A204.1 (cell line): ENCODE results near the gene ABCD1.

ENCODE experiments used
- FAIRE-seq: peaks from 2 replicates; lab custom pipeline; 2012; peaks lifted over from hg19 to GRCh38; lab: Jason Lieb, UNC

Gene ABCD1

DNA sequence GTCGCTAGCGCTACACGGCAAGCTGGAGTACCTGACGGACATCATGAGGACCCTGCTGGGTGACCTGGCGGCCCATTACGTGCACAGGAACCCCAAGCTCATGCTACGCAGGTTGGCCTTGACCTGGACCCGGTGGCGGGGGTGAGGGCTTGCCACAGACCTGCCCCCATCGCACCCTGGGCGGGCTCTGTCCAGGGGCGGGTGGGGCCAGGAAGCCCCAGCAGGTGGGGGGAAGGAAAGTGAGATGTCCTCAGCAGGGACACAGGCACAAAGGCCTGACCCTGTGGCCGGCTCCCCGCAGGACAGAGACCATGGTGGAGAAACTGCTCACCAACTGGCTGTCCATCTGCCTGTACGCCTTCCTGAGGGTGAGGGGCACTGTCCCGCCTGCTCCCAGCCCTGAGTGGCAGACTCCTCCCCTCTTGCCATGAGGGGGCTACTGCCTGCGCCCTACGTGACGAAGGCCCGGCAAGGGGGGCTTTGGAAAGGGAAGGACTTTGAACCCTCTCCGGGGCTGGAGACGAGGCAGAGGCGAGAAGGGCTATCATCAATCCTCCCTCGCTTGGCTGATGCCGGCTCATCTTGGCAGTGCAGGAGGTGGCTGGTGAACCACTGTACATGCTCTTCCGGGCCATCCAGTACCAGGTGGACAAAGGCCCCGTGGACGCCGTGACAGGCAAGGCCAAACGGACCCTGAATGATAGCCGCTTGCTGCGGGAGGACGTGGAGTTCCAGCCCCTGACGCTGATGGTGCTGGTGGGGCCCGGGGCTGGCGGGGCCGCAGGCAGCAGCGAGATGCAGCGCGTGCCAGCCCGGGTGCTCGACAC is 50.9 kb downstream of the ABCD1 start:
- FAIRE-seq: no peak

DNA sequence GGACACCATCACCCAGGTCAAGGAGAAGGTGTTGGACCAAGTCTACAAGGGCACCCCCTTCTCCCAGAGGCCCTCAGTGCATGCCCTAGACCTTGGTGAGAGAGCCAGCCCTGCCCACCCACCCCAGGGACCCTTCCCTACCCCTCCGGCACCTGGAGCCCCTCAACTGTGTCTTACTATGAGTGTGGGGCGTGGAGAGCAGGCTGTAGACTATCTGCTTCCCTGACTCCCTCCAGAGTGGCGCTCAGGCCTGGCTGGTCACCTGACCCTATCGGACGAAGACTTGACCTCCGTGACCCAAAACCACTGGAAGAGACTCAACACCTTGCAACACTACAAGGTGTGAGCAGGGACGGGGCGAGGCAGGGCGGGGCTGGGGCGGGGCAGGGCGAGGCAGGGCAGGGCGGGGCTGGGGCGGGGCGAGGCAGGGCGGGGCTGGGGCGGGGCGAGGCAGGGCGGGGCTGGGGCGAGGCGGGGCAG is 51.5 kb downstream of the ABCD1 start:
- FAIRE-seq: no peak

DNA sequence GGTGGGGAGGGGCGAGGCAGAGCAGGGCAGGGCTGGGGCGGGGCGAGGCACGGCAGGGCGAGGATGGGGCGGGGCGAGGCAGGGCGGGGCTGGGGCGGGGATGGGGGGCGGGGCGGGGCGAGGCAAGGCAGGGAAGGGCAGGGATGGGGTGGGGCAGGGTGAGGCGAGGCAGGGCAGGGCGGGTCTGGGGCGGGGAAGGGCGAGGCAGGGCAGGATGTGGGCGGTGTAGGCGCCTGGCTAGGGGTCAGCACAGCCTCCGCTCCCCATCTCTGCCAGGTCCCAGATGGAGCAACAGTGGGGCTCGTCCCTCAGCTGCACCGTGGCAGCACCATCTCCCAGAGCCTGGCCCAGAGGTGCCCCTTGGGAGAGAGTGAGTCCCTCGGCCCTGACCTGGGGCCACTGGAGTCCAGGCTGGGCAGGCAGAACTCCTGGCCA is 52.0 kb downstream of the ABCD1 start:
- no peak for FAIRE-seq

DNA sequence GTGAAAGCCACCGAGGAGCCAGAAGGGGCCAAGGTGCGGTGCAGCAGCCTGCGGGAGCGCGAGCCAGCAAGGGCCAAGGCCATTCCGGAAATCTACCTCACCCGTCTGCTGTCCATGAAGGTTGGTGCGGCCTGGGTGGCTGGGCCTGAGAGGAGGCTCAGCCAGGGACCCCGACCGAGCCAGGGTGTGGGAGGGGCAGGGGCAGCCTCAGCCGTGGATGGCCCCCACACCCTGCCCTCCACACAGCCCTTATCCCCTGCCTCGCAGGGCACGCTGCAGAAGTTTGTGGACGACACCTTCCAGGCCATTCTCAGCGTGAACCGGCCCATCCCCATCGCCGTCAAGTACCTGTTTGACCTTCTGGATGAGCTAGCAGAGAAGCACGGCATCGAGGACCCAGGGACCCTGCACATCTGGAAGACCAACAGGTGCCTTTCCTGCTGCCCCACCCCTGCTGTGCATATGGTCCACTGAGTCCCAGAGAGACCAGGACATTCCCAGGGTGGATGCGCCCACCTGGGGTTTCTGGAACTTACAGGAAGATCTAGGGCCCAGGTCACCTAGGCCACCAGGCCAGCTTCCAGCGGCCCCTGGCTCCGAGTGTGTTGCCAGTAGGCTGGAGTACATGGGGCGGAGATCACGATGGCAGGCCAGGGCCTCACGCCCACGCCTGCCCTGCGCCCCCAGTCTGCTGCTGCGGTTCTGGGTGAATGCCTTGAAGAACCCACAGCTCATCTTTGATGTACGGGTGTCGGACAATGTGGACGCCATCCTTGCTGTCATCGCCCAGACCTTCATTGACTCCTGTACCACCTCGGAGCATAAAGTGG is 52.8 kb downstream of the ABCD1 start:
- FAIRE-seq: no peak

DNA sequence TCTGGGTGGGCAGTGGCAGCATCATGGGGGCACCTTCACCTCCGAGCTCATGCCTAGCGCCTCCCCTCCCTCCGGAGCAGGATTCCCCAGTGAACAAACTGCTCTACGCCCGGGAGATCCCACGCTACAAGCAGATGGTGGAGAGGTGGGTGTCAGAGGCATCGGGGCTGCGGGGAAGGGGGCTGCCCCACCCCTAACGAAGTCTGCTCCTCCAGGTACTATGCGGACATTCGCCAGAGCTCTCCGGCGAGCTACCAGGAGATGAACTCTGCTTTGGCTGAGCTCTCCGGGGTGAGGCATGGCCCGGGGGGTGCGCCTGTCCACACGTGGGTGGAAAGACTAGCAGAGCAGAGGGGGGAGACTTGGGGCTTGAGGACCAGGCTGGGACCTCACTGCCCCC is 53.5 kb downstream of the ABCD1 start:
- FAIRE-seq: no peak

DNA sequence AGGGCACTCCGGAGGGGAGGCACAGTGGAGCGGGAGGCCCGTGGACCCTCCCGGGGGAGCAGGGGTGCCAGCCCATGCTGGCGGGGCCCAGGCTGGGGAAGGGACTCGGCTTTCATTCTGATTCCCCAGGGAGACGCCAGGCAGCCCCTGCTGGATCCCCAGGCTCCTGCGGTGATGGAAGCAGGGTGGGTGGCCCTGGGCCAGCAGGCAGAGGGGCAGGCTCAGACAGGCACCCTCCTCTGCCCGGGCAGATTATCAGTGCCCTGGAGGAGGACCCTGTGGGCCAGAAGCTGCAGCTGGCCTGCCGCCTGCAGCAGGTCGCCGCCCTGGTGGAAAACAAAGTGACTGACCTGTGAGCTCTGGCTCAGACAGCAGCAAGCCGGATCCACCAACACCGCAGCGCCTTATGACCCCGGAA is 54.0 kb downstream of the ABCD1 start:
- FAIRE-seq: no peak

DNA sequence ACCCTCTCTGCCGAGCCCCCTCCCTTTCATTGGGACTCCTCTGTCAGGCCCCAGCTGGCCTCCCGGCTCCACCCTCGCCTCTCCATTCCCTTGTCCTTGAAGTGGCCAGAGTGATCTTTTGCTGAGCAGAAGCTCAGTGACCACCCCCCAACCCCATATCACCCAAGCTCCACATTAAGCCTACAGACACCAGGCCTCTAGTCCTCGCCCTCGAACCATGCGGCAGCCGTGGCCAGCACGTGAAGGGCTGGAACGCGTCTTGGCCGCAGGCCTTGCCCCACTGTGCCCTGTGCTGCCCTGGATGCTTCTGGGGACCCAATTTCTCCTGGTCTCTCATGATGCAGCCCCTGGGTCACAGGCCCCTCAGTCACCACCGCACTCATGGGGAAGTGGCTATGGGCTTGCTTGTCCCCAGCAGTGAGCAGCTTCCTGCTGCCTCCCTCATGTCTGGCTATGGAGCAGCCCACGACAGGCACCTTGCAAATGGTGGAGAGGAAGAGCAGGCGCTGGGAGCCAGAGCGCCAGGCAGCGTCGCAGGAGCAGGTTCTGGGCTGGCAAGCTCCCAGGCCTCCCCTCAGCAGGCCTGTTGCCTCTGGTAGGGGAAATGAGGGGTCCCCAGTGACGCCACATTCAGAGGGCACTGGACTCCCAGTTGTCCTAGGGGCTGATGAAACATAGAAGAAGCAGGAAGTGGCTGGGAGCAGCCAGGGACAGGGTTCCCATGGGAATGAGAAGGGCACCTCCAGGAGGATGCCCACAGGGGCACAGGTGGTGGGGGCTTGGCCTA is 55.4 kb downstream of the ABCD1 start:
- no peak for FAIRE-seq

DNA sequence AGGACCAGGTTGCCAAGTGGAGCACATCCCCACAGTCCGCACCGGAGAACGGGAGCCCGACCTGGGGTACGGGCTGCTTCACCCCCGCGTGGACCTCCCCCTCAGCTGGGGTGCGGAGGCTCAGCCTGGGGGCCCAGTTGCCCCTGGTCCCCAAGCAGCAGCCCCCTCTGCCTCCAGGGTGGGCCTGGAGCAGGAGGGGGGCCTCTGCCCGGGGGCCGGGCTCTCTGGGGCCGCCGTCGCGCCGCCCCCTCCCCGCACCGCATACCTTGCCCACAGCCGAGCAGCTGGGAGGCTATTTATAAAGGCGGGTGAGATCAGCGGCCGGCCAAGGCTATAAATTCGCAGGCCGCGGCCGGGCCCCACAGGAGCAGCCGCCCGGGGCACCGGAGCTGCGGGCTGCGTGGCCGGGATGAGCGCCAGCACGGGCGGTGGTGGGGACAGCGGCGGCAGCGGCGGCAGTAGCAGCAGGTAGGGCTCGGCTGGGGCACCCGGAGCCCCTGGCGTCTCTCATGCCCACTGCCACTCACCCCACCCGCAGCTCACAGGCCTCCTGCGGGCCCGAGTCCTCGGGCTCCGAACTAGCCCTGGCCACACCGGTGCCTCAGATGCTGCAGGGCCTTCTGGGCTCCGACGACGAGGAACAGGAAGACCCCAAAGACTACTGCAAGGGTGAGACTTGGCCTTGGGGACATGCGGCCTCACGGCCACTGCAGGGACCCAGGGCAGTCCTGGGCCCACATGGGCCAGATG is 56.2 kb downstream of the ABCD1 start, which contains the start of gene SRPK3:
Gene SRPK3 (plus strand): TSS at position 364 of the 750 bp plus-strand sequence. CDS start 46 bp downstream, at position 410.
- FAIRE-seq: no peak

DNA sequence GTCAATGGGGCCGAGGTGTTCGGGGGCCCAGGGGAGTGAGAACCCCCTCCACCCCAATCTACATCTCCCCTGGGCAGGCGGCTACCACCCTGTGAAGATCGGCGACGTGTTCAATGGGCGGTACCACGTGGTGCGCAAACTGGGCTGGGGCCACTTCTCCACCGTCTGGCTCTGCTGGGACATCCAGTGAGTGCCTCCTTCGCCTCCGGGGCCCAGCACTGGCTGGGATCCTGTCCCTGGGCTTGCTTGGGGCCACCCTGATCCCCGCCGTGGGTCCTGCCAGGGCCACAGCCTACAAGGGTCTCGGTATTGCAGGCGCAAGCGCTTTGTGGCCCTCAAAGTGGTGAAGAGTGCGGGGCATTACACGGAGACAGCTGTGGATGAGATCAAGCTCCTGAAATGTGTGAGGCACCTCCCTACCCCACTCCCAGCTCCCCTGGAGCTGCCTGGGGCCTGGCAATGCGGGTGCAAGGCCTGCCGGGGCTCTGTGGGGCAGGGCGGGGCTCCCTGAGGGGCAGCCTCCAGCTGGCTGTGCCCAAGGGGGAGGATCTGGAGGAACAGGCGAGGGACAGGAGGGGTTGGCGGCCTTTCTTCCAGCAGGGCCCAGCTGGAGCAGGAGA is 56.9 kb downstream of the ABCD1 start:
- FAIRE-seq: no peak

DNA sequence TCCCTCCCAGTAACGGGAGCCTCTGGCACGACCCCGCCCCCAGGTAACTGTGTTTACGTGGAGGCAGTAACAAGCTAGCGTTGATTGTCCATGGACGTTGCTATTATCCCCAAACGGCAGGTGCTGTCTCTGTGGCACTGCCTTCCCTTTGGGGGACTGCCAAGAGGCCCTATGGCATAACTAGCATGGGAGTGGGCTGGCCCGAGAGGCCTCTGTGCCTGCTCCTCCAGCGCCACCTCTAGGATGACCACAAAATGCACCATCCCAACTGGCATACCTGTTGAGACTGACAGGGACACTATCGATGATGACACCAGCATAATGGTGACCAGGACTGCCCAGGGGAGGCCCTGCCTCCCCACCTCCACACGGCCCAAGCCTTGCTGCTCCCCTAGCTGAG is 57.7 kb downstream of the ABCD1 start:
- no peak for FAIRE-seq

DNA sequence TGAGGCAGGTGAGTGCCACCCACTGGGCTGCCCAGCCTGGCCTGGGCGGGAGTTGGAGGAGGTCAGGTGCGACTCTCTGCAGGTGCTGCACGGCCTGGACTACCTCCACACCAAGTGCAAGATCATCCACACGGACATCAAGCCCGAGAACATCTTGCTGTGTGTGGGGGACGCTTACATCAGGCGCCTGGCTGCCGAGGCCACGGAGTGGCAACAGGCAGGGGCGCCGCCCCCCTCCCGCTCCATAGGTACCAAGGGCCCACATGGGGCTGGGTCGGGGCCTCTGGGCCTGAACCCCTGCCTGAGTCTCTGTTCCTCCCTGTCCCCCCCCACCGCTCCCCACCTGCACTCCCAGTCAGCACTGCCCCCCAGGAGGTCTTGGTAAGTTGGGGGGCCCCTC is 58.2 kb downstream of the ABCD1 start:
- FAIRE-seq: no peak

DNA sequence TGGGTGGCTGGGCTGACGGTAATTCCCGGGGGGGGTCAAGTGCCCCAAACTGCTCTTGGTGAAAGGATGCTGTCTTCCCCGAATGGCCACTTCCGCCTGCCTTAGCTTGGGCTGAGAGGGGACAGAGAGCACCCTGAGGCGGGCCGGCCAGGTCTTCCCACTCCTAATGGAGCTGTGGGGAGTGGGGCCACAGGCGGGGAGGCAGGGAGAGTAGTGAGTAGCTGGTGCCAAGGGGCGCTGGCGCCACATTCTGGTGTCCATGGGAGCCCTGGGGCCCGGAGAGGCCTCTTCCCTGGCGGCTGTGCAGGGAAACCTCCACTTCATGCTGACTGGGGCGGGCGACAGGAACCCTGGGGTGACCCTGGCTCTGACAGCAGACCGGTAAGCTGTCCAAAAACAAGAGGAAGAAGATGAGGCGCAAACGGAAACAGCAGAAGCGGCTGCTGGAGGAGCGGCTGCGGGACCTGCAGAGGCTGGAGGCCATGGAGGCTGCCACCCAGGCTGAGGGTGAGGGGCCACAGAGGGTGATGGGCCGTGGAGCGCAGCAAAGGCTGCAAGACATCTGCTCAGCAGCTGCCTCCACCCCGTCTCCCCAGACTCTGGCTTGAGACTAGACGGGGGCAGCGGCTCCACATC is 58.8 kb downstream of the ABCD1 start:
- no peak for FAIRE-seq

DNA sequence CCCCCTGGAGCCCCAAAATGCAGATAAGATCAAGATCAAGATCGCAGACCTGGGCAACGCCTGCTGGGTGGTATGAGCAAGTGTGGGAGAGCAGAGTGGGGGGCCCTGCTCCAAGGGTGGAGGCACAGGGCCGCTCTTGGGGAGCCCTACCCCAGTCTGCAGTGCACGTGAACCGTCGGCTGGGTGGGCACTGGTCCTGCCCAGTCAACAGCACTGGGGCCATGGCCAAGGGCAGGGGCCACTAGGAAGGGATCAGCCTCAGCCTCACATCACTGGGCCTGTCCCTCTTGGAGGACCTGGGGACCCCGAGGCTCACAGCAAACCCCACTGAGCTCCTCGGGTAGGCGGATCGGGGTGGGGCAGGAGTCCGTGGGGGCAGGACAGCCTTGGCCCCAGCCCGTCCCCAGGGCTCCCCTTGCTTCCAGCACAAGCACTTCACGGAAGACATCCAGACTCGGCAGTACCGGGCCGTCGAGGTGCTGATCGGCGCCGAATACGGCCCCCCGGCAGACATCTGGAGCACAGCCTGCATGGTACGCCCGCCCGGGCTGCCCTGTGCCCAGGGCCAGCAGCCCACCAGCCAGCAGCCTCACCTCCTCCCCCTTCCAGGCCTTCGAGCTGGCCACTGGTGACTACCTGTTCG is 59.8 kb downstream of the ABCD1 start:
- FAIRE-seq: no peak

DNA sequence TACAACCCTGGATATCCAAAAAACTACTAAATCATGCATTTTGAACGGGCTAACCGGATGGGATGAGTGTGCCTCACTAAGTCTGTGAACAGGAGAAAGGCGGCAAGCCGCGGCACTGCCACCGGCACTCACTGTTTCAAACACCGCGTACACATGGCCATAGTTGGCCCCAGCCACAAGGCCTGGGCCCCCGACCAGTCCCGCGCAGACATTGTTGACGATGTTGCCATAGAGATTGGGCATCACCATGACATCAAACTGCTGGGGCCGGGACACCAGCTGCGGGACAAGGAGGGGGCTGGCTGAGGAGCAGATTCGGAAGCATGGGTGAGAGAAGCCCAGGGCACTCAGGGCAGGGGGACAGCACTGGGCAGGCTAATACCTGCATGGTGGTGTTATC is 62.0 kb downstream of the ABCD1 start:
- no peak for FAIRE-seq

DNA sequence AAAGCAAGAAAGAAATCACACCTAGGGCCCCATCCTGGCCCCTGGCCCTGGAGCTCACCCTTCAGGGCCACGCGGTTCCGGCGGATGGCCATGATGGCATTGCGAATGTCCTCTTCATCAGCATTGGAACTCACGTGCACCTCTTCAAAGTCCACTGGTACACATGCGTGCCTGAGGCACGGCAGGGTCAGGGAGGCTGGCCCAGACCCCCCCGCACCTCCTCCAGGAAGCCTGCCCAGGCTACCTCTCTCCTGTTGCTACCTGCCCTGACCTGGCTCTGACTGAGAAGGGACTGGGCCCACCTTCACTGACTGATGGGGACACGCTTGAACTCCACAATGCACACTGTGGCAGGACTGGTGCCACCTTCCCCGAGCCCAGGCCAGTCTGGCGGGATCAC is 65.0 kb downstream of the ABCD1 start:
- no peak for FAIRE-seq

DNA sequence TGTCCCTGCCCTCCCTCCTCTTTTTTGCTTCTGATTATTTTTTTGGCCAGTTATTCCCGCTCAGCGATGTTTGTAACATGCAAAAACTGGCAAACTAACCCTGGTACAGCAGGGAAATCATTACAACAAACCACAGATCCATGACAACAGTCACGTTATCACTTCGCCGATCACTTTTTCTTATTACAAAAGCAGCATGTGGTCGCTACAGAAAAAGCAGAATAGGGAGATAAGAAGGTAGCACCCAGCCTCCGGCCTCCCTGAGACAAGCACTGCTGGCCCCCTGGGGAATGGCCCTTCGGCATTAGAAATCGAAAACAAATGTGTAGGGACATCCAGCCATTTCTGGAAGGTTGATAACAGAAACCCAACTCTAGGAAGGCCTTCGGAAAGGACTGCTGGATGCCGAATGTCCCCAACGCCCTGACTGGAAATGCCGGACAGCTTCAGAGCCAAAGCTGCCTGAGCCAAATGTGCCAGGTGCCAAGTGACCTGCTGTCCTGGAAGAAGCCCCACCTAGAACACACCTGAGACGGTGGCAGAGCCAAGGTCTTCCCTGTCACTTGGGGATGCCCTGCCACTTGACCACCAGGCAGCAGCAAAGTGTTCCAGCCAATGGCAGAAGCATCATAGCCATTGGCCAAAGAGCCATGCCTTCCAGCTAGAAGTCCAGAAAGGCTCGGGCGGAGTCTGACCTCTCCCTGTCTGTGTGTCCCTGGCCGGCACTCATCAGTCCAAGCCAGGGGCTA is 66.6 kb downstream of the ABCD1 start:
- FAIRE-seq: no peak

DNA sequence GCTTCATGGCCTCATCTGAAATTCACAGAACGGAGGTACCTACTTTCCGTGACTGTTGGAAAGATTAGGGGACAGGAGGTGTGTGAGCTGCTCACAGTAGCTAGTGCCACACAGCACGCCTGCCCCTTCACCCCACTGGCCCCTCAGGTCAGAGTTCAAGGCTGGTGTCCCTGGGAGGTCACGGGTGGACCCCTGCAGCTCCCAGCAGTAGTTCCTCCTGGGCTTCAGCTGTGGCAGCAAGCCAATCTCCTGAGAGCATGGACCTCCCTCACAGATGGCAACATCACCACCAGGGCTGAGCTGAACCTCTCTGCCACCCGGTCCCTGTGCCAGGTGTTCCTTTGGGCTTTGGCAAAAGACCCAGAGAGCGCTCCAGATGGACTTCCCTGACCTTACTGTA is 67.7 kb downstream of the ABCD1 start:
- FAIRE-seq: no peak

DNA sequence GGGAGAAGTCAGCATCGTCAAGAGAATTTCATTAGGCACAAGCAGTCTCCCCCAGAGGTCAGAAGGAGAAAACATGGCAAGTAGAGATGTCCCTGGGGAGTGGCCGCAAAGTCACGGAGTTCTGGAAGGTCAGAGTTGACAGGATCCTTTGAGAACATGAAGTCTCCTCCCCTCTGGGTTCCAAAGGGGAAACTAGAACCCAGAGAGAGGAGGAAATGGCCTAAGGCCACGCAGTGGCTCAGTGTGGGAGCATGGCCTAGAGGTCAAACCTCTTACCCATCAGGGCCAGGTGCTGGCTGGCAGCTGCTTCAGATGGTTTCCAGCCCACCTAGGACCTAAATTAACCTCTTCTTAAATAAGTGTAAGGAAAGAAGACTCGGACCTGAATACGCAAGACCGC is 68.6 kb downstream of the ABCD1 start:
- FAIRE-seq: no peak
